H1 (cell line): ENCODE data around the gene GBE1. TPM values are rescaled to one million over a fixed set of nuclear protein-coding genes. Genes with fewer than 3 reads are reported as not detected.

ENCODE experiments used
- KDM5A ChIP-seq: fragments of 200-600 bp; IDR thresholded peaks from 2 replicates; pipeline ENCODE4 v1.7.1; 2012; ENCODE audit warnings: mild to moderate bottlenecking, low read length, inconsistent platforms, mixed read lengths
- SP1 ChIP-seq: IDR thresholded peaks from 2 replicates; pipeline ENCODE4 v1.6.1; 2011; ENCODE audit warnings: low read depth, low read length
- polyA plus RNA-seq, 7 experiments: library from polyadenylated mRNA; depleted of rRNA in 3 of 7; stranded (reverse) in 5 of 7; unstranded in 2 of 7; fragments of >200 nt in 5 of 7; fragments of 200-250 nt in 2 of 7; gene quantifications; 1 replicate in 5 of 7; 2 replicates in 1 of 7; 4 replicates in 1 of 7; pipeline versions ENCODE4 v1.2.1 to v1.2.3, GENCODE V29; 2011 to 2013; ENCODE audit warnings: missing spikeins in 2 of 7, mixed read lengths in 2 of 7
- total RNA-seq: library from RNA; stranded (reverse); fragmentation: NEBNext Ultra II Directional; extraction: Animal tissue kit (Norgen Biotek cat#: 25700); gene quantifications from 2 replicates; pipeline ENCODE4 v1.2.1, GENCODE V29; 2021

GBE1 gene
- total and polyA plus RNA-seq, 2 of the 8 experiments (the other 6 are each of a cell fraction or from before 2014, with no cell fraction given) = 3.3 to 7.3 TPM

DNA sequence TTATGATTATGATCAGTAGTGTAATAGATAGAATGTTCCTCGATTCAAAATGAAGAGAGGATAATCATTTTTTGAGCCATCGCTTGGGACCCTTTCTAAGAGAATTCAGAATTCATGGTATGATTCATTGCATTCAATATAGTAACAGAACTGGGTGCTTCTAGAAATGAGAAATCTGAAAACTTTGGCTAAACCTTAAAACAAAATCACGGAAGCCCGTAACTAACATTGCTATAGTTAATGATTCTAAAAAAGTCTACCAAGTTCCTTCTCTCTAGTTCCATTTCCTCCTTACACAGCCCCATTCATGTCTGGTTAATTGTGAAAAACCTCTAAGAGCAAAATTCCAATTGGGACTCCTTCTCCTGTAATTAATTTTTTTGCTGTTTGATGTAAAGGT is 217.1 kb downstream of the GBE1 start (continued):
- TF ChIP-seq KDM5A (no peak), SP1 (no peak)
